RKO (cell line): ENCODE results near the gene RRAS.
"Not testable (repeated sequence)": the region's sequence is repeated elsewhere in the genome, so short reads cannot be mapped to it uniquely, and the experiment has no call there.

ENCODE experiments used
- DNase-seq: peaks from one replicate; pipeline ENCODE4 v3.0.0-alpha.2; 2016; ENCODE audit warnings: low spot score

Gene RRAS

GRCh38 chr19:49654581-49654980 is 14.6 kb upstream of the RRAS start:
- DNase-seq = no peak

GRCh38 chr19:49653466-49653806 is 13.5 kb upstream of the RRAS start:
- no peak for DNase-seq

DNA sequence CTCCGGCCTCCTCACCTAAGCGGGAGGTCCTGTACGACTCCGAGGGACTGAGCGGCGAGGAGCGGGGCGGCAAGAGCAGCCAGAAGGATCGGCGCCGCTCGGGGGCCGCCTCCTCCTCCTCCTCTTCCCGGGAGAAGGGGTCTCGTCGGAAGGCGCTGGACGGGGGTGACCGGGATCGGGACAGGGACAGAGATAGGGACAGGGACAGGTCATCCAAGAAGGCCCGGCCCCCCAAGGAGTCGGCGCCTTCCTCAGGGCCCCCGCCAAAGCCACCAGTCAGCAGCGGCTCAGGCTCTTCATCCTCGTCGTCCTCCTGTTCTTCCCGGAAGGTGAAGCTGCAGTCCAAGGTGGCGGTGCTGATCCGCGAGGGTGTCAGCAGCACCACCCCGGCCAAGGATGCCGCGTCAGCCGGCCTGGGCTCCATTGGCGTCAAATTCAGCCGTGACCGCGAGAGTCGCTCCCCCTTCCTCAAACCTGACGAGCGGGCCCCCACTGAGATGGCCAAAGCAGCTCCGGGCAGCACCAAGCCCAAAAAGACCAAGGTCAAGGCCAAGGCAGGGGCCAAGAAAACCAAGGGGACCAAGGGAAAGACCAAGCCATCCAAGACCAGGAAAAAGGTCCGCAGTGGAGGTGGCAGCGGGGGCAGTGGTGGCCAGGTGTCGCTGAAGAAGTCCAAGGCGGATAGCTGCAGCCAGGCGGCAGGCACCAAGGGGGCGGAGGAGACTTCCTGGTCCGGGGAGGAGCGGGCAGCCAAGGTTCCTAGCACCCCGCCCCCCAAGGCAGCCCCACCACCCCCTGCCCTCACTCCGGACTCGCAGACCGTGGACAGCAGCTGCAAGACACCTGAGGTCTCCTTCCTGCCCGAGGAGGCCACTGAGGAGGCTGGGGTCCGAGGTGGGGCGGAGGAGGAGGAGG is 12.9 kb upstream of the RRAS start:
- DNase-seq = no peak

DNA sequence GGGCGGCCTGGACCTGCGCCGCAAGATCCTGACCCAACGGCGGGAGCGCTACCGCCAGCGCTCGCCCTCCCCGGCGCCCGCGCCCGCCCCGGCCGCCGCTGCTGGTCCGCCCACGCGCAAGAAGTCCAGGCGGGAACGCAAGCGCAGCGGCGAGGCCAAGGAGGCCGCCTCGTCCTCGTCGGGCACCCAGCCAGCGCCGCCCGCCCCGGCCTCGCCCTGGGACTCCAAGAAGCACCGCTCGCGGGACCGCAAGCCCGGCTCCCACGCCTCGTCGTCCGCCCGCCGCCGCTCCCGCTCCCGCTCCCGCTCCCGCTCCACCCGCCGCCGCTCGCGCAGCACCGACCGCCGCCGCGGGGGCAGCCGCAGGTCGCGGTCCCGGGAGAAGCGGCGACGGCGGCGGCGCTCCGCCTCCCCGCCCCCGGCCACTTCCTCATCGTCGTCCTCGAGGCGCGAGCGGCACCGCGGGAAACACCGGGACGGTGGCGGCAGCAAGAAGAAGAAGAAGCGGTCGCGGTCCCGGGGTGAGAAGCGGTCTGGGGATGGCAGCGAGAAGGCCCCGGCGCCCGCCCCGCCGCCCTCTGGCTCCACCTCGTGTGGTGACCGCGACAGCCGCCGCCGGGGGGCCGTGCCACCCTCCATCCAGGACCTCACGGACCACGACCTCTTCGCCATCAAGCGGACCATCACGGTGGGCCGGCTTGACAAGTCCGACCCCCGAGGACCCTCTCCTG is 12.0 kb upstream of the RRAS start:
- DNase-seq = no peak

DNA sequence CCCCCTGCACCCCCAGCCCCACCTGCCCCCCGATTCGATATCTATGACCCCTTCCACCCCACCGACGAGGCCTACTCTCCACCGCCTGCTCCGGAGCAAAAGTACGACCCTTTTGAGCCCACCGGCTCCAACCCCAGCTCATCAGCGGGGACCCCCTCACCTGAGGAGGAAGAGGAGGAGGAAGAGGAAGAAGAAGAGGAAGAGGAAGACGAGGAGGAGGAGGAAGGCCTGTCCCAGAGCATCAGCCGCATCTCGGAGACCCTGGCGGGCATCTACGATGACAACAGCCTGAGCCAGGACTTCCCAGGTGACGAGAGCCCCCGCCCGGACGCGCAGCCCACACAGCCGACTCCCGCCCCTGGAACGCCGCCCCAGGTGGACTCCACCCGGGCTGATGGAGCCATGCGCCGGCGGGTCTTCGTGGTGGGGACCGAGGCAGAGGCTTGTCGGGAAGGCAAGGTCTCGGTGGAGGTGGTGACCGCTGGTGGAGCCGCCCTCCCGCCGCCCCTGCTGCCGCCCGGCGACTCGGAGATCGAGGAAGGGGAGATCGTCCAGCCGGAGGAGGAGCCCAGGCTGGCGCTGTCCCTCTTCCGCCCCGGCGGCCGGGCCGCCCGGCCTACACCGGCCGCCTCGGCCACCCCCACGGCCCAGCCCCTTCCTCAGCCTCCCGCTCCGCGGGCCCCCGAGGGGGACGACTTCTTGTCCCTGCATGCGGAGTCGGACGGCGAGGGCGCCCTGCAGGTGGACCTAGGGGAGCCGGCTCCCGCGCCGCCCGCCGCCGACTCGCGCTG is 11.3 kb upstream of the RRAS start:
- DNase-seq = no peak

- DNase-seq = no peak
These were observed 6.6 kb upstream of the RRAS start for GRCh38 chr19:49646586-49646985.

DNA sequence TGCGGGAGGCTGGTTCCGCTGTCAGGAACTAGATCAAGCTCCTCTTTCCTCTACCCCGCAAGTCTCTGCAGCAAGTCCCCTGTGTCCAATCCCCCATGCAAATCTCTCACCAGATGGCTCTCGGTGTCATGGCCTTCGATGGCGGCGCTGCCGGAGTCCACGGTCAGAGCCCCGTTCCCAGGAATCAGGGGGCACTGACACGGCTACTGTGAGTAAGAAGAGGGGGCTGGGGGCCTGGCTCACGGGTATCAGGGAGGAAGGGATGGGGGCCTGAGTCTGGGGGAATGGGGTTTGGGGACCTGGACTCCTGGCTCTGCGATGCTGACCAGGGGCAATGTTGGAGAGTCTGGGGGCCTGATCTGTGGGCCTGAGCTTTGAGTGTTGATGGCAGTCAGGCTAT is 6.1 kb upstream of the RRAS start:
- no peak for DNase-seq

GRCh38 chr19:49645592-49645991 is 5.6 kb upstream of the RRAS start:
- DNase-seq = no peak

GRCh38 chr19:49643466-49643865 is 3.5 kb upstream of the RRAS start:
- DNase-seq = peak; percentile 66

GRCh38 chr19:49642492-49643035 is 2.6 kb upstream of the RRAS start:
- no peak for DNase-seq

DNA sequence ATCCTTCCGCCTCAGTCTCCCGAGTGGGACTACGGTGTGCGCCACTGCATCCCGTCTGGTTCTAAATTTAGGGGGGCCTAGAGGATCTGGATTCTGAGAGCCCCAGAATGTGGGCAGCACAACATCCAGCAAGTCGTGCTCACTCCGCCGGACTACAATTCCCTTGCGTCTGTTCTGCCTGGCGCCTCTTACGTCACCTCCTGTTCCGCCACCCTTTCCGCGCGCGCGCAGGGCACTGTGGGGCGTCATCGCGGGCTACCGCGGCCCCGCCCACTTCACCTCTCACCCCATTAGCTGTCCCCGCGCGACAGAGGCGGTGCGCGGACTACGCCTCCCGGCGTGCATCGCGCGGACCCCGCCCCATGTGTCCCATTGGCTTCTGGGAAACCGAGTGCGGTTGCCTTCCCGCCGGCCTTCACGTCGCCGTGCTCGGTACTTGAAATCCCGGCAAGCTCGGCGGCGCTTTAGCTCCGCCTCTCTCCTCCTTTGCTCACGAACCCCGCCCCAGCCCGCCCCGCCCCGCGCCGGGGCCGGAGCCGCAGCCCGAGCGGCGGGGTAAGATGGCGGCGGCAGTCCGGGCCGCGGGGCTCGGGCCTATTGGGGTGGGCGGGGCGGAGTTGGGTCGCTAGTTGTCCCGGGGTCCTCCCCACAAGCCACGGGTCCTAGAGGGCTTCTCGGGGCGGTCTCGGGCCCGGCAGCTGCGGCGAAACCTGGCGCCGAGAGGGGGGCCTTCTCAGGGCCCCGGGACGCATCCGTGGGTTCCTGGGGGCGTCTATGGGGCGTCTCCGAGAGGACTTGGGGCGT is 1.9 kb upstream of the RRAS start, which contains the start of gene SCAF1:
Gene SCAF1, plus strand, starts transcription at position 522 of the 804 bp plus-strand sequence. CDS start 2,818 bp downstream, outside the sequence.
- DNase-seq = peak; percentile 99

- DNase-seq = no peak
These were observed 386 bp downstream of the RRAS start for GRCh38 chr19:49639401-49640112.

DNA sequence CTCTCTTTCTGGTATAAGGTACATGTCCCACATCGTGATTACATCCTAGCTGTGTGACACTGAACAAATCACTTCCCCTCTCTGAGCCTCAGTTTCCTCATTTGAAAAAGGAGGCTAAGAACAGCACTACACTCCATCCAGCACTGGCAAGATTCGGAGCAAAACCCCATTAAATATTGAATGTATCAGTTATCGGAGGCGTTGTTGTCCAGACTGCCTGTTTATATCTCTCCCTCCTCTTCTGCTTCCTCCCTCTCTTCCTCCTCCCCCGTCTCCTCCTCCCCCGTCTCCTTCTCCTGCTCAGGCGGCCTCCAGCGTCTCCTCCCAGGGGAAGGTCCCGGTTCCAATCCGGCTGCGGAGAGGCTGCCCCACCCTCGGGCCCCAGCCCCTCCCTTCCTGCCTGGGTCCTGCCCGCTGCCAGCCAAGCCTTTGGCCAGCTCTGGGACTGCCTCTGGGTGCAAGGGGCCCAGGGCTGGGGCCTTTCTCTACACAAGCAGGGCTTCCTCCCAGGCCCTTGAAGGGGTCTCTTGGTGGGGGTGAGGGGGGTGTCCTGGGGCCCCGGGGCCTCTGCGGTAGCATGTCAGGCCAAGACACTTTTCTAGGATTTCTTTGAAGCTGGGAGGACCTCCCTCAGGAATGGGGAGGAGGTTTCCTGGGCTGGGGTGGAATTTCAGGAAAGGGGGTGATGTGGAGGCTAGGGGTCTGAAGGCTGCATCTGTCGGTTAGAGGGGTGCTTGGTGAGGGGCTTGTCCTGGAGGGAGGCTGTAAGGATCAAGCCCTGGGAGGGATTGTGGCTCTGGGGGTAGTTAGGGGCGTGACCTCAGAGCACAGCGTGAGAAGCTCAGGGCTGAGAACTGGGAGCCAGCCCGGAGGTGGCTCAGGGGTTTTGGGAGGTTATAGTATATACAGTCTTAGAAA is 1.9 kb downstream of the RRAS start:
- no peak for DNase-seq

- no peak for DNase-seq
These were observed 3.6 kb downstream of the RRAS start for GRCh38 chr19:49636233-49636932.

- DNase-seq = no peak
These were observed 4.3 kb downstream of the RRAS start for GRCh38 chr19:49635530-49636232.

GRCh38 chr19:49633273-49633672 is 6.7 kb downstream of the RRAS start:
- not testable (repeated sequence) for DNase-seq

- DNase-seq = no peak
These were observed 7.4 kb downstream of the RRAS start for GRCh38 chr19:49632576-49632975.

GRCh38 chr19:49631610-49632192 is 8.2 kb downstream of the RRAS start:
- no peak for DNase-seq
